ENCODE results near the gene FAM200A.
"Not testable (repeated sequence)": the region's sequence is repeated elsewhere in the genome, so short reads cannot be mapped to it uniquely, and the experiment has no call there.

GRCh38 chr7:99568770-99569169, 16.9 kb upstream of the FAM200A start:
- TF ChIP-seq MAX (IDR thresholded peaks at IDR 0.05); ZNF302 (CRISPR knock-in tag; IDR thresholded peaks at IDR 0.05); SMC3 (IDR thresholded peaks at IDR 0.05); RFX5 (IDR thresholded peaks at IDR 0.05); CTCF (IDR thresholded peaks at IDR 0.05); HOXA7 (CRISPR knock-in tag; IDR thresholded peaks at IDR 0.05); CEBPB (IDR thresholded peaks at IDR 0.05); USF2 (IDR thresholded peaks at IDR 0.05); HMGXB4 (CRISPR knock-in tag; IDR thresholded peaks at IDR 0.05; ENCODE audit: borderline replicate concordance): not testable (repeated sequence)

Measured in A549 (cell line).